Anterior cingulate cortex (tissue), 58 donors: ENCODE data around the gene AFF4.
A peak's percentile ranks its signal among the peaks of the same experiment; 100 is the strongest.
"Not testable (repeated sequence)": the region's sequence is repeated elsewhere in the genome, so short reads cannot be mapped to it uniquely, and the experiment has no call there.

Experiments
- DNase-seq, 58 donors: peaks; one replicate each; lab custom pipeline; 2025; lab: John Stamatoyannopoulos, UW

The AFF4 gene

GRCh38 chr5:132860742-132861141 lies 102.7 kb downstream of the AFF4 start:
- no peak for DNase-seq

- DNase-seq, result no peak
These were observed 103.5 kb downstream of the AFF4 start for GRCh38 chr5:132859889-132860437.

GRCh38 chr5:132856011-132856410 lies 107.4 kb downstream of the AFF4 start:
- DNase-seq, result no peak

- DNase-seq, result not testable (repeated sequence)
These were observed 108.4 kb downstream of the AFF4 start for GRCh38 chr5:132854992-132855391.

- no peak for DNase-seq
These were observed 109.1 kb downstream of the AFF4 start for GRCh38 chr5:132854301-132854700.

GRCh38 chr5:132853790-132854189 lies 109.6 kb downstream of the AFF4 start:
- DNase-seq, result no peak

- DNase-seq, result no peak
These were observed 110.1 kb downstream of the AFF4 start for GRCh38 chr5:132853323-132853722.

GRCh38 chr5:132850066-132850465 lies 113.4 kb downstream of the AFF4 start:
- no peak for DNase-seq

GRCh38 chr5:132849347-132849746 lies 114.1 kb downstream of the AFF4 start:
- DNase-seq, result no peak

- DNase-seq, result no peak
These were observed 115.2 kb downstream of the AFF4 start for GRCh38 chr5:132848270-132848669.

- DNase-seq, result peak in 1 of 58 donors; percentile 27
These were observed 122.1 kb downstream of the AFF4 start for GRCh38 chr5:132841305-132841704.

GRCh38 chr5:132840896-132841295 lies 122.5 kb downstream of the AFF4 start:
- DNase-seq, result no peak

GRCh38 chr5:132840313-132840712 lies 123.1 kb downstream of the AFF4 start:
- no peak for DNase-seq

GRCh38 chr5:132839426-132840301 lies 123.8 kb downstream of the AFF4 start:
- no peak for DNase-seq

GRCh38 chr5:132838516-132839282 lies 124.7 kb downstream of the AFF4 start:
- peak in 2 of 58 donors; percentile 10 to 26 for DNase-seq

- no peak for DNase-seq
These were observed 125.6 kb downstream of the AFF4 start for GRCh38 chr5:132837868-132838267.

GRCh38 chr5:132836852-132837251 lies 126.6 kb downstream of the AFF4 start:
- DNase-seq, result no peak

- no peak for DNase-seq
These were observed 129.4 kb downstream of the AFF4 start for GRCh38 chr5:132834057-132834456.

GRCh38 chr5:132832612-132833011 lies 130.8 kb downstream of the AFF4 start:
- no peak for DNase-seq

GRCh38 chr5:132831095-132831860 lies 132.2 kb downstream of the AFF4 start:
- no peak for DNase-seq
